ENCODE data around the gene MSL1.

MSL1 gene, protein sequence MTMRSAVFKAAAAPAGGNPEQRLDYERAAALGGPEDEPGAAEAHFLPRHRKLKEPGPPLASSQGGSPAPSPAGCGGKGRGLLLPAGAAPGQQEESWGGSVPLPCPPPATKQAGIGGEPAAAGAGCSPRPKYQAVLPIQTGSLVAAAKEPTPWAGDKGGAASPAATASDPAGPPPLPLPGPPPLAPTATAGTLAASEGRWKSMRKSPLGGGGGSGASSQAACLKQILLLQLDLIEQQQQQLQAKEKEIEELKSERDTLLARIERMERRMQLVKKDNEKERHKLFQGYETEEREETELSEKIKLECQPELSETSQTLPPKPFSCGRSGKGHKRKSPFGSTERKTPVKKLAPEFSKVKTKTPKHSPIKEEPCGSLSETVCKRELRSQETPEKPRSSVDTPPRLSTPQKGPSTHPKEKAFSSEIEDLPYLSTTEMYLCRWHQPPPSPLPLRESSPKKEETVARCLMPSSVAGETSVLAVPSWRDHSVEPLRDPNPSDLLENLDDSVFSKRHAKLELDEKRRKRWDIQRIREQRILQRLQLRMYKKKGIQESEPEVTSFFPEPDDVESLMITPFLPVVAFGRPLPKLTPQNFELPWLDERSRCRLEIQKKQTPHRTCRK

DNA sequence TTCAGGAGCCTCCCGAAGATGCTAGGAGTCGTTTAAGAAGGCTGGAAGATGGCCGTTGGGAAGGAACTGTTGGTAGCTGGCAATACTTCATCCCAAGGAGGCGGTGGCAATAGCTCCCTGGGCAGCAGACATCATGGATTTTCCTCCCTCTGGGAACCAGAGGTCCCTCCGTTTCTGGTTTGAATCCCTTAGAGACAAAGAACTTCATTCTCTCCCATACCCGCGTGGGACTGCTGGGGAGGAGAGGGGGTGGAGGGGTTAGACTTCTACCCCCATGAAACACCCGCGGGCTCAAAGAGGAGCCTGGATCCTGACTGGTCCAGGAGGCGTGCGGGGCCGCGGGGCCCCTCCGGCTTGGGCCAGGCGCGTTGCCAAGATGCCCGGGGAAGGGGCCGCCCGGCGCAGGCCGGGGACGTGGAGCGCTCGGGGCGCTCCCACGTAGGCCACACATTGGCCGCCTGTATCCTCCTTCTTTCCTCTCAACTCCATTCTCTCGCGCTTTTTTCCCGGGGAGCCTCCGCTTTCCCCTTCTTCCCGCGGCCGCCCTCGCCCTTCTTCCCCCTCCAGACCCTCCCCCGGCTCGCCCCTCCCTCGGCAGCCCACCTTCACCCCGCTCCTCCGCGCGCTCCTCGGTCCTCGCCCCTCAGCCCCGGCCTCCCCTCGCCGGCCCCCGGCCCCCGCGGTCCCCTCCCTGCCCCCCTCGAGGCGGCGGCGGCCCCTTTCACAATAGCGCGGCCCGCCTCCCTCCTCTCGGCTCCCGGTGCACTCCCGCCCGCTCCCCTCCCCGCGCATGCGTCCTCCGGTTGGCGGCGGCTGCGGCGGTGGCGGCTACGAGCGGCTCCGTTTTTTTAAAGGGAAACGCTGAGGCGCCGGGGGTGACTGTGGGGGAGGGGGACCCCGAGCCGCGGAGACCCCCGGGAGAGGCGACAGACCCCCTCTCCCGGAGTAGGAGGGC lies at the start of gene MSL1:
Gene MSL1, plus strand, starts transcription at position 791 of the 955 bp plus-strand sequence. CDS start 642 bp downstream, outside the sequence.
- DNase-seq (ENCODE audit: low read depth): peak; percentile 83

DNA sequence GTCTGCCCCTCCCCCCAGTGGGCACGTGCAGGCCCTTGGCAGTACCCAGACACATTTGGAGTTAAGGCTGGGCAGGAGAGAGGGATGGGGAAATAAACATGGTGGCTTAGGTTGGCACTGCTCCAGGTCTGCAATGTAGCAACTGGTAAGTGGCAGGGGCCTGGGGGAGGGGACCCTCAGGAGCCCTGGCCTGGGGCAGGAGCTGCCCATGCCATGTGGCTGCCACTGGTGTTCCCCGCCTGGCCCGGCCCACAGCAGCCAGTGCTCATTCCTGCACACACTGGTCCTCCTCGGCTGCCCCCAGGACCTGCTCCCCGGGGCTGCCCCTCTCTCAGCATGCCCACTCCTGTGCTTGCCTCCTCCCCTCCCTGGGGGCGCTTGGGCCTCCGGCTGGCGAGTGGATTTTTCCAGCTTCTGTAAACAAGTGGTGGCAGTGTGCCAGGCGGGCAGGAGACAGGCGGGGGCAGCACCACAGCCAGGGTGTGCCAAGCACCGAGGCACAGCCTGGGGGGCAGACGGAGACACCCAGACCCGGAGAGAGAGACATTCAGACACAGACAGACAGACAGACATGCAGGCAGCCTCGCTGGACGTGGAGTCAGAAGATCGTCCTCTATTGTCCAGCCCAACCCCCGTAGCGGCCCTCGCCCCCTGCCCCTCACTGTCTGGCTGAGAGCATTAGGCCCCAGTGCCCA lies 49.6 kb upstream of the MSL1 start:
- no peak for DNase-seq (ENCODE audit: low read depth)

DNA sequence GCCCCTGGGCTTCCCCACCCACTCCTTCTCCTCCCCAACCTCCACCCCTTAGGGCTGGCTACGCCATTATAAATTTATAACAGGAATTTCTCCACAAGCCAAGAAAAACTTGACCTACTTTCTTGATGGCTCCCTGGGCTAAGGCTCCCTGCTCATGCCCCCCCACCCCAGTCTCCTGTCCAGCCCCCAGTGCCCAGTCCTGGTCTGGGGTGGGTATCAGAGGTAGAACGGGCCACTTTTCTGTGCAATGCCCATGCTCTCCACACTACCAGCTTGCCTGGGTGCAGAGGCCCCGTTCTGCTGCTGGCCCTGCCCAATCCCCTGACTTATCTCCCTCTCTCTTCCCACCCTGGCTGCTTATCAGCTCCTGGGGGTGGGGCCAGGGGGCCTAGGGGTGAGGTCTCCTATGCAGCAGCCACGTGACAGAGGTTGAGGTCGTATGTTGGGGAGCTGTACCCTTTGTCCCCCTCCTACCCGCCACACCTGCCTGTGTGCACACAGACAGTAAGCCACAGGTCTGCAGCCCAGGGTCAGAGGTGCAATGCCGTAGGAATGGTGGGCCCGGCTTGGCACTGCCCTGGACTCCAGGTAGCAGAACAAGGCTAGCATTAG lies 48.9 kb upstream of the MSL1 start:
- no peak for DNase-seq (ENCODE audit: low read depth)

DNA sequence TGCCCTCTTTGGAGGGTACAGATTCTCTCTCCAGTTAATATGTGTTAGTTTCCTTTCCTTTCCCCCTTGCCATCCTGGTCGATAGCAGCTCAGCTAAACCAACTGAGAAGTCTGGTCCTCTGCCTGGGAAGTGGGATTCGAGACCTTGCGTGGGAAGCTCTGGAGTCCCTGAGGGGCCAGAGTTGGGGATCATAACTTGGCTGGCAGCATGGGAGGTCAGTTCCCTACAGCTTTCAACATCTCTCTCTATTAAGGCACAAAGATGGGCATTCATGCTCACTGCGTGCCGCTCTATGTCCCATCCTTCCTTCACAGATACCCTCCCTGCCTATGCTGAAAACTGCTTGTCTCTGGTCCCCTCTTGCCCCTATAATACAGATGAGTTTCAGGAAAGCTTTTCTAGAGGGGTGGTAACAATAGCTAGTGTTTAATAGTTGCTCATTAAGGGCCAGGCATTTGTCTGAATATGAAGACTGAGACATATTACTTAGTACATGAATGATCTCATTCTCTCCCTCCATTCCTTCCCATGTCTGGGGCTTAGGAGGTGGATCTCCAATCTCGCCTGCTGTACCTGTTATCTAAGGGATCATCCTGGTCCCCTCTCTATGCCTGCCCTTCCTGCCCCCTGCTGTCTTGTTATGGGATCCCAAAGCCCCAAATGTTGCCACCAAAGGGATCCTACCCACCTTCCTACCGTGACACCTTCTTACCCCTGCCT lies 48.2 kb upstream of the MSL1 start:
- no peak for DNase-seq (ENCODE audit: low read depth)

DNA sequence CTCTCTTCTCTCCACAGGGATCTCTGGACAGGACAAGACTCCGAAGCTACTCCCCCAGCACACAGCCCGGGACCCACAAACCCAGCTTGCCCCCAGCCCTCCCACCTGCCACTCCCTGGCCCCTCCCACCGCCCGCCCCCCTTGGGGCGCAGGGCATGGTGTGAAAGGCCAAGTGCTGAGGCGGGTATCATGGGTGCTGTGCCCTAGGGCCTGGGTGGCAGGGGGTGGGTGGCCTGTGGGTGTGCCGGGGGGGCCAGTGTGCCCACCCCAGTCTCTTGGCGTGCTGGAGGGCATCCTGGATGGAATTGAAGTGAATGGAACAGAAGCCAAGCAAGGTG lies 47.6 kb upstream of the MSL1 start:
- no peak for DNase-seq (ENCODE audit: low read depth)

DNA sequence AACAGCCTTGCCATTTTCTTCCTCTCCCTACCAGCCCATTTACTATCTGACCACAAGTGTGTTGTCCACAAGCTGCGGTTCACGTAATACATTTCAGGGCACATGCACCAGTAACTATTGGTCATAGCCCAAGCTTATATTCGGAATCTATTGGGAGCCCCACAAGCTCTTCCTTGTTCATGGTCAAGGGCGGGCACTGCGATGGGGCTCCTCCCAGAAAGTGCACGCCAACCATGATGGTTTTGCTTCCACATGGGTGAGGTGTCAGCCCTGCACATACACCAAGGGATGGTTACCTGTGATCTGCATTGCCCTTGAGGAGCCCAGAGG lies 46.9 kb upstream of the MSL1 start:
- DNase-seq (ENCODE audit: low read depth): no peak

DNA sequence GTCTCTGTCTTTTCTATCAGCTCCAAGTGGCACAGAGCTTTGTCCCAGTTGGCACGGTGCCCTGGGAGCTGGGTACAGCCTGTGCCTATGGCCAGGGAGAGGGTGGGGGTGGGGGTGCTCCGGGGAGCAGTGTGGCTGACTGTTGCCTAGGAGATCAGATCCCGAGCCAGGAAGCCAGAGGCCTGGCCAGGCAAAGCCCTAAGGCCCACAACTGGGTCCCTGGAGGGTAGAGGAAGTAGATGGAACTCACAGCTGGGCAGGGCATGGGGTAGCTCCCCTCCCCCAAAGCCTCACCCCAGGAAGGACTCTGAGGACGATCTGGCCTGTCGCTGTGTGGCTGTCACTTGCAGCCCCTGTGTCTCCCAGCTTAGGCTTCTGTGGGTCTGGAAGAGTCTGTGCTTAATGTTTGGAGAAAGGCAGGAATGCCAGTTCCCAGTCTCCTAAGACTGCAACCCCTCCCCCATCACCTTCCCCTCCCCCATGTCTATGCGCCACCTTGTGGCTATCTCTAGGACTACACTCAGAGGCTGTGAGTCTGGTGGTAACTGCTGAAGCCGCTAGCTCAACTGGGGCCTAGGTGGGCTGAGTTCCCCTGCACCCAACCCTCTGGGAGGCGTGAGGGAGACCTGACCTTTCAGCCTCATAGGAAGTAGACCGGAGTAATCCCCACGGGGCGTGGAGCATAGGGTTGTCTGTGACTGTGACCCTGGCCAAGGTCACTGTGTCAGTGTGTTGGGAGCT lies 46.4 kb upstream of the MSL1 start:
- DNase-seq (ENCODE audit: low read depth): peak; percentile 52

DNA sequence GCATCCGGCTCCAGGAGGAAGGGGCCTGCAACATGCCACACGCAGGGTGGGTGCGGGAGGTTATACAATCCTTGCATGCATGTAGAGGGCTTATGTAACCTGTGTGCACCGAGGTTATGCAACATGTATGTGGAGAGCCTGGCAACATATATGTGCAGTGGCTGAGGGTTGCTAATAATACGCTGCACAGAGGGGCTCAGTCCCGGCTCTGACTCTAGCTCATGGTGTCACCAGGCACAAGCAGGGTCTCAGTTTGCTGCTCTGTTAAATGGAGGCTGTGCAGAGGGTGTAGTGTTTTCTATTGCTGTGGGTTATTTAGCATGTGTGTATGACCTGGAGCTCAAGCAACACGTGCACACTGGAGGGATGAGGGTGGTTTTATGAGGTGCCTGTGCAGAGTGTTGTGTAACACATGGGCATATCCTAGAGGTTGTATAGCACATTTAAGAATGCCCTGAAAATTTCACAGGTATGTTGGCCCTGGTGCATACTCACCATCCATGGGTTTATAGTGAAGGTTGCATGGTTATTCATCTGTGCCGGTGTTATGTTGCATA lies 45.8 kb upstream of the MSL1 start:
- no peak for DNase-seq (ENCODE audit: low read depth)

DNA sequence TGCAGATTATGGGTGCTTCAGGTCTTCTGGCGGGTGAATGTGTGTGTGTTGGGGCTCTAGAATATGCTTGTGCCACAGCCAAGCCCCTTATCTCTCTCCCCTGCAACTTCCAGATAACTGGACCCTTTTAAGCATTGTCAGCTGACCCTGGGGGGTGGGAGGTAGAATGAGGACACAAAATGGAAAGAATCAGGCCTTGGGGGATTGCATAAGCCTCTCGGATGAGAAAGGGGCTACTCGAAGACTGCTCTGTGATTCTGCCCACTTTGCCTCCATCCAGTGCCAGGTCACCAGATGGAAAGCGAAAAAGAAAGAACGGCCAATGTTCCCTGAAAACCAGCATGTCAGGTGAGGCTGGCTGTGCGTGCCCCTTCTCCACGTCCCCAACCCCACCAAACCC lies 45.2 kb upstream of the MSL1 start:
- DNase-seq (ENCODE audit: low read depth): no peak

DNA sequence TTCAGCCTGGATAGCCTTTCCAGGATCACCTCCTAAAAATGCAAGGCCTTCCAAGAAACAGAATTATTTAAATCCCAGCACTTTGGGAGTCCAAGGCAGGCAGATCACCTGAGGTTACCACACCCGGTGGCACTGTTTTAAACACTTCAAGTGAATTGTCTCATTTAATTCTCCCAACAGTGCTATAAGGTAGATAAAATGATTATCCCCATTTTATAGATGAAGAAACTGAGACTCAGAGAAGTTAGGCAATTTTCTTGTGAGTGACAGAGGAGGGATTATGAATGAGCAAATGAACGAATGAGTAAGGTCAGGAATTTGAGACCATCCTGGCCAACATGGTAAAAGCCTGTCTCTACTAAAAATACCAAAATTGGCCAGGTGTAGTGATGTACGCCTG lies 42.2 kb upstream of the MSL1 start:
- no peak for DNase-seq (ENCODE audit: low read depth)

DNA sequence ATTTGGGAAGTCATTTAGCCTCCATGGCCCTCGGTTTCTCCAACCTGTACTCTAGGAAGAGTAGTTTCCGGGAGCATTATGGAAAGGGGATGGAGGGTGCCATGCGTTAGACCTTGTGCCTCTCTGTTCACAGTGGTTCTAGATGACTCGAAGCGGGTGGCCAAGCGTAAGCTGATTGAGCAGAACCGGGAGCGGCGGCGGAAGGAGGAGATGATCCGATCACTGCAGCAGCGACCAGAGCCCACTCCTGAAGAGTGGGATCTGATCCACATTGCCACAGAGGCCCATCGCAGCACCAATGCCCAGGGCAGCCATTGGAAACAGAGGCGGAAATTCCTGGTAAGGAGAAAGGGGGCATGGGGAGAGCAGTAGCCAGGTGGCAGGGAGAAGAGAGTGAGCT lies 37.3 kb upstream of the MSL1 start:
- DNase-seq (ENCODE audit: low read depth): no peak

DNA sequence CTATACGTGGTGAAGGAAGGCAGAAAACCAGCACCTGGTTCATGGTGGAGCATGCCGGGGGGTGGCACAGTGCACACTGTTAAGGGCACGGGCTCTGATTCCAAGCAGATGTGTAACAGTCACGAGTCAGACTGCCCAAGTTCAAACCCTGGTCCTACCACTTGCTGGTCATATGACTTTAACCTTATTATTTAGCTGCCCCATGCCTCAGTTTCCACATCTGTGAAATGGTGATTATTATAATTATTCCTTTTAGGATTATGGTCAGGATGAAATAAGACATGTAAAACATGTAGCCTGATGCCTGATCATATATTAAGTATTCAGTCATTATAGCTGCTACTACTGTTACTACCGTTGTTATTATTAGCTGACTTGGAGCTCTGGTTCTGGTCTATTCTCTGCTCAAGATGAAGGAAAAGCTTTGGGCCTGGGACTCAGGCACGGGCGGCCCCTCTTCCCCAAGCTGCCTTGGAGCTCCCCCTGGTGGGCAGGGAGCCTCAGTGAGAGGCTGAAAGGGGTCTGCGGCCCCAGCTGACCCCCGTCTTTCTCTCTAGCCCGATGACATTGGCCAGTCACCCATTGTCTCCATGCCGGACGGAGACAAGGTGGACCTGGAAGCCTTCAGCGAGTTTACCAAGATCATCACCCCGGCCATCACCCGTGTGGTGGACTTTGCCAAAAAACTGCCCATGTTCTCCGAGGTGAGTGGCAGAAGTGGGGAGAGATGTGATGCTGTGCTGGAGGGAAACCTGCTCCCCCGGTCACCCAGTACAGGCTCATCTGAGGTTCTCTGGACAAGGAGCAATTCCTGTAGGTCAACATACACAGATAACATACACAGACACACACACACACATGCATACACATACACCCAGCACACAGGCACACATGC lies 35.4 kb upstream of the MSL1 start:
- peak; percentile 59 for DNase-seq (ENCODE audit: low read depth)

DNA sequence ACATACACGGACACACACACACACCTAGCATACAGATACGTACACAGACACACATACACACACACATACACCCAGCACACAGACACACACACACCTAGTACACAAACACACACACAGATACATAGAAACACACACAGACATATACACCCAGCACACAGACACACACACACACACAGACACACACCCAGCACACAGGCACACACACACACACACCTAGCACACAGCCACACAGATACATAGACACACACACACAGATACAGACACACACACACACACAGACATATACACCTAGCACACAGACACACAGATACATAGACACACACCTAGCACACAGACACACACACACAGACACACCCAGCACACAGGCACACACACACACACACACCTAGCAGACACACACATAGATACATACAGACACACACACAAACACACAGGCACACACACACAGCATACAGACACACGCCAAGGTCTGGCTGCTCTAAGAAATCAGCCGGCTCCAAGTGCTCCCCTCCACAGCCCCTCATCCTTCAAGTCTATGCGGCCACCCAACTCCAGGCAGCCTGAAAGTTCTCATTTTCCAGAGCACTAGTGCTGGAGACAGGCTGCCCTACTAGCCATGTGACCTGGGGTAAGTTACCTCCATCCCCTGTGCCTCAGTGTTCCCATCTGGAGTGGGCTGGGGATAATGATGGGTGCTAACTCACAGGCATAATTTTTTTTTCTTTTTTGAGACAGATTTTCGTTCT lies 34.5 kb upstream of the MSL1 start:
- DNase-seq (ENCODE audit: low read depth): no peak

DNA sequence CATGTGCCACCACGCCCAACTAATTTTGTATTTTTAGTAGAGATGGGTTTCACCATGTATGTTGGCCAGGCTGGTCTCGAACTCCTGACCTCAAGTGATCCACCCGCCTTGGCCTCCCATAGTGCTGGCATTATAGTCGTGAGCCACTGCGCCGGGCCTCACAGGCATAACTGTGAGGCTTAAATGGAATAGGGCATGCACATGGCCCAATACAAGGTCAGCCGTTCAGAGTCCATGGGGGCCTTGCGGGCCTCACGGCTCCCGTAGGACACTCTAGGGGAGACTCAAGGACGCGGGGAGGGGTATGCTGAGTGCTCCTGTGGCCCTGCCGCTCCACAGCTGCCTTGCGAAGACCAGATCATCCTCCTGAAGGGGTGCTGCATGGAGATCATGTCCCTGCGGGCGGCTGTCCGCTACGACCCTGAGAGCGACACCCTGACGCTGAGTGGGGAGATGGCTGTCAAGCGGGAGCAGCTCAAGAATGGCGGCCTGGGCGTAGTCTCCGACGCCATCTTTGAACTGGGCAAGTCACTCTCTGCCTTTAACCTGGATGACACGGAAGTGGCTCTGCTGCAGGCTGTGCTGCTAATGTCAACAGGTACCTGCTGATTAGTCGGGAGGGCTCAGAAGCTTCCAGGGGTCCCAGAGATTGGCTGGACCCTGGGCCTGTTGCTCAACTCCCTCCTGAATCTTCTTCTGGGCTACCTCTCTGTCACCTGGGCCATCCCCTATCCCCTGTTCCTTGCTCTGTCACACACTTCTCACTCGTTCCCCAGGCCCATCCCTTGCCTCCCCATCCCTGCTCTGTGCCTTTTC lies 33.7 kb upstream of the MSL1 start:
- DNase-seq (ENCODE audit: low read depth): no peak

DNA sequence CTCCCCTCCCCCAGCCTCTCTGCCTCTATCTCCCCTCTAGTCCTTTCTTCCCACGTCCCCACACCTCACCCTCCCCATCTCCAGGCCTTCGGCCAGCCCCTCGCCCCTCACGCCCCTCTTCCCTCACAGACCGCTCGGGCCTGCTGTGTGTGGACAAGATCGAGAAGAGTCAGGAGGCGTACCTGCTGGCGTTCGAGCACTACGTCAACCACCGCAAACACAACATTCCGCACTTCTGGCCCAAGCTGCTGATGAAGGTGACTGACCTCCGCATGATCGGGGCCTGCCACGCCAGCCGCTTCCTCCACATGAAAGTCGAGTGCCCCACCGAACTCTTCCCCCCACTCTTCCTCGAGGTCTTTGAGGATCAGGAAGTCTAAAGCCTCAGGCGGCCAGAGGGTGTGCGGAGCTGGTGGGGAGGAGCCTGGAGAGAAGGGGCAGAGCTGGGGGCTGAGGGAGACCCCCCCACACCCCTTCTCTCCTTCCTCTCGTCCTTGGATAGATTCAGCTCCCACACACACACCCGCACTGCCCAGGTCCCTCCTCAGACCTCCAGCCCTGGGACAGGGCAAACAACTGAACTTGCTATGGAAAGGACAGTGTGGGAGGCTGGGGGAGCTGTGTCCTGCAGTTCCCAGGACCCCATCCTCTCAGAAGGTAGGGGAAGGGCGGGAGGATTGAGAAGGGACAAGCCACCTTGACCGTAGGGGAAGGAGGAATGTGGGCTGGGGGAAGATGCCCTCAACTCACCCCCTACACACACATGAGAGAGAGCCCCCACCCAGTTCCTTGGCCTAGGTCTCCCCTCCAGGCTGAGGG lies 32.5 kb upstream of the MSL1 start:
- no peak for DNase-seq (ENCODE audit: low read depth)

Data from activated T-cell treated with anti-CD3 and anti-CD28 coated beads for 48 hours (primary cell).